Neural cell (in vitro differentiated cells): ENCODE results near the gene FYB1. TPM values are rescaled to one million over a fixed set of nuclear protein-coding genes. Genes with fewer than 3 reads are reported as not detected.

Source experiments
- H2AFZ ChIP-seq: fragments of 200-600, 300-800 bp; sonication (generic), shearing (Covaris generic); 2 replicates; pipeline ENCODE4 v1.6.0; 2014; ENCODE audit warnings: low read depth, mild to moderate bottlenecking, antibody characterized with exemption, low read length, moderate library complexity
- H3F3A ChIP-seq: fragments of 200-600 bp; shearing (Covaris generic); 2 replicates; pipeline ENCODE4 v1.6.1; 2016; ENCODE audit warnings: mild to moderate bottlenecking, moderate library complexity, mixed read lengths, antibody characterized with exemption, low read length; ENCODE audit not compliant: insufficient read depth, poor library complexity, severe bottlenecking
- H3K27ac ChIP-seq: fragments of 200-600, 300-800 bp; sonication (generic), shearing (Covaris generic); 2 replicates; pipeline ENCODE4 v1.5.1; 2014; ENCODE audit warnings: mild to moderate bottlenecking, low read length, moderate library complexity
- H3K27me3 ChIP-seq: fragments of 300-800, 200-600 bp; sonication (generic), shearing (Covaris generic); 2 replicates; pipeline ENCODE4 v1.6.0; 2014; ENCODE audit warnings: mild to moderate bottlenecking, low read depth, low read length, moderate library complexity; ENCODE audit not compliant: insufficient read depth
- H3K36me3 ChIP-seq: fragments of 300-800, 200-600 bp; sonication (generic), shearing (Covaris generic); 2 replicates; pipeline ENCODE4 v1.5.1; 2014; ENCODE audit warnings: mild to moderate bottlenecking, antibody characterized with exemption, low read length, moderate library complexity; ENCODE audit not compliant: insufficient read depth
- H3K4me2 ChIP-seq: fragments of 300-800, 200-600 bp; sonication (generic), shearing (Covaris generic); 2 replicates; pipeline ENCODE4 v1.6.0; 2014; ENCODE audit warnings: mild to moderate bottlenecking, low read length
- H3K4me3 ChIP-seq: fragments of 300-800, 200-600 bp; sonication (generic), shearing (Covaris generic); 2 replicates; pipeline ENCODE4 v1.5.1; 2014; ENCODE audit warnings: mild to moderate bottlenecking, low read length, moderate library complexity
- H3K79me2 ChIP-seq: fragments of 200-600 bp; shearing (Covaris generic); replicated peaks from 2 replicates; pipeline ENCODE4 v1.6.0; 2014; ENCODE audit warnings: mild to moderate bottlenecking, low read length, moderate library complexity; ENCODE audit not compliant: insufficient read depth
- H3K9ac ChIP-seq: fragments of 300-800, 200-600 bp; sonication (generic), shearing (Covaris generic); 2 replicates; pipeline ENCODE4 v1.6.1; 2016; ENCODE audit warnings: mild to moderate bottlenecking, low read length, mixed read lengths
- H3K9me2 ChIP-seq: fragments of 200-600 bp; shearing (Covaris generic); 2 replicates; pipeline ENCODE4 v1.6.1; 2016; ENCODE audit warnings: mild to moderate bottlenecking, low read length, mixed read lengths; ENCODE audit not compliant: insufficient read depth
- H3K9me3 ChIP-seq: fragments of 200-600, 300-800 bp; sonication (generic), shearing (Covaris generic); 2 replicates; pipeline ENCODE4 v1.6.1; 2016; ENCODE audit warnings: mild to moderate bottlenecking, mixed run types, low read length, moderate library complexity, mixed read lengths
- H4K20me1 ChIP-seq: fragments of 200-600 bp; shearing (Covaris generic); 2 replicates; pipeline ENCODE4 v1.6.1; 2016; ENCODE audit warnings: mild to moderate bottlenecking, mixed run types; ENCODE audit not compliant: insufficient read depth
- CTCF ChIP-seq: fragments of 450-650 bp; IDR thresholded peaks from 2 replicates; pipeline ENCODE4 v1.5.1; 2014; ENCODE audit warnings: antibody characterized with exemption, mild to moderate bottlenecking, moderate library complexity; ENCODE audit not compliant: poor library complexity, severe bottlenecking
- EP300 ChIP-seq: fragments of 450-650 bp; conservative IDR thresholded peaks from 2 replicates; pipeline ENCODE4 v1.6.1; 2014; ENCODE audit warnings: antibody characterized with exemption, mild to moderate bottlenecking, moderate library complexity; ENCODE audit not compliant: poor library complexity, severe bottlenecking
- EZH2 ChIP-seq: fragments of 200-600, 300-800 bp; shearing (Covaris generic), sonication (generic); IDR thresholded peaks from 2 replicates; pipeline ENCODE4 v1.6.1; 2014; ENCODE audit warnings: antibody characterized with exemption, low read length, borderline replicate concordance, mild to moderate bottlenecking; ENCODE audit not compliant: insufficient read depth, poor library complexity, severe bottlenecking
- MXI1 ChIP-seq: fragments of 450-650 bp; conservative IDR thresholded peaks from 2 replicates; pipeline ENCODE4 v1.6.1; 2014; ENCODE audit warnings: antibody characterized with exemption, mild to moderate bottlenecking; ENCODE audit not compliant: poor library complexity, severe bottlenecking
- POLR2AphosphoS5 ChIP-seq: IDR thresholded peaks from 2 replicates; pipeline ENCODE4 v1.6.1; 2012
- RAD21 ChIP-seq: fragments of 450-650 bp; conservative IDR thresholded peaks from 2 replicates; pipeline ENCODE4 v1.6.1; 2014; ENCODE audit warnings: antibody characterized with exemption, mild to moderate bottlenecking, moderate library complexity
- REST ChIP-seq: IDR thresholded peaks from 2 replicates; pipeline ENCODE4 v1.6.1; 2012; ENCODE audit warnings: borderline replicate concordance
- SMC3 ChIP-seq: fragments of 450-650 bp; conservative IDR thresholded peaks from 2 replicates; pipeline ENCODE4 v1.6.1; 2014; ENCODE audit warnings: antibody characterized with exemption, mild to moderate bottlenecking, moderate library complexity; ENCODE audit not compliant: poor library complexity
- TAF1 ChIP-seq: IDR thresholded peaks from 2 replicates; pipeline ENCODE4 v1.6.1; 2012; ENCODE audit warnings: low read depth
- polyA plus RNA-seq: library from polyadenylated mRNA; depleted of rRNA; stranded (reverse); fragments of >200 nt; gene quantifications from 2 replicates; pipeline ENCODE4 v1.2.3, GENCODE V29; 2014

FYB1 gene
- polyA plus RNA-seq, 1 donor from 2014 or later: not detected

- Histone ChIP-seq H2AFZ (no peak overlapping the region), H3K27me3 (no peaks in the 10 kb centered on the region), H3K9me2 (no peaks in the 10 kb centered on the region), H3K4me2 (no peak overlapping the region), H4K20me1 (no peaks in the 10 kb centered on the region), H3F3A (no peaks in the 10 kb centered on the region), H3K9me3 (no peaks in the 10 kb centered on the region), H3K9ac (no peak overlapping the region), H3K27ac (no peak overlapping the region), H3K4me3 (no peak overlapping the region), H3K79me2 (no peaks in the 10 kb centered on the region), H3K36me3 (no peaks in the 10 kb centered on the region)
- TF ChIP-seq TAF1: no peak
- TF ChIP-seq EZH2: no peak
- no peak for TF ChIP-seq SMC3
- no peak for TF ChIP-seq MXI1
- no peak for TF ChIP-seq EP300
- no peak for TF ChIP-seq RAD21
- TF ChIP-seq CTCF: no peak
- TF ChIP-seq REST: no peak
- no peak for TF ChIP-seq POLR2AphosphoS5
Observed at GRCh38 chr5:39266442-39266841, 47.1 kb upstream of the FYB1 start.

- H2AFZ ChIP-seq: no peak overlapping the region
- no peak overlapping the region for H3K4me3 ChIP-seq
- H3K9me2 ChIP-seq: no peaks in the 10 kb centered on the region
- H4K20me1 ChIP-seq: no peaks in the 10 kb centered on the region
- no peaks in the 10 kb centered on the region for H3K27me3 ChIP-seq
- no peak overlapping the region for H3K4me2 ChIP-seq
- no peaks in the 10 kb centered on the region for H3K9me3 ChIP-seq
- H3K36me3 ChIP-seq: no peaks in the 10 kb centered on the region
- no peaks in the 10 kb centered on the region for H3F3A ChIP-seq
- no peak overlapping the region for H3K27ac ChIP-seq
- no peak overlapping the region for H3K9ac ChIP-seq
- TF ChIP-seq REST: no peak
- TF ChIP-seq RAD21: no peak
- no peak for TF ChIP-seq MXI1
- no peak for TF ChIP-seq EZH2
- no peak for TF ChIP-seq CTCF
- no peak for TF ChIP-seq TAF1
- no peak for TF ChIP-seq SMC3
- TF ChIP-seq EP300: no peak
- TF ChIP-seq POLR2AphosphoS5: no peak
- H3K79me2 ChIP-seq: no peaks in the 10 kb centered on the region
Observed at GRCh38 chr5:39264528-39264927, 45.2 kb upstream of the FYB1 start.
